ENCODE results near the gene B4GALT5.
"Not testable (repeated sequence)": the region's sequence is repeated elsewhere in the genome, so short reads cannot be mapped to it uniquely, and the experiment has no call there.

B4GALT5 gene

DNA sequence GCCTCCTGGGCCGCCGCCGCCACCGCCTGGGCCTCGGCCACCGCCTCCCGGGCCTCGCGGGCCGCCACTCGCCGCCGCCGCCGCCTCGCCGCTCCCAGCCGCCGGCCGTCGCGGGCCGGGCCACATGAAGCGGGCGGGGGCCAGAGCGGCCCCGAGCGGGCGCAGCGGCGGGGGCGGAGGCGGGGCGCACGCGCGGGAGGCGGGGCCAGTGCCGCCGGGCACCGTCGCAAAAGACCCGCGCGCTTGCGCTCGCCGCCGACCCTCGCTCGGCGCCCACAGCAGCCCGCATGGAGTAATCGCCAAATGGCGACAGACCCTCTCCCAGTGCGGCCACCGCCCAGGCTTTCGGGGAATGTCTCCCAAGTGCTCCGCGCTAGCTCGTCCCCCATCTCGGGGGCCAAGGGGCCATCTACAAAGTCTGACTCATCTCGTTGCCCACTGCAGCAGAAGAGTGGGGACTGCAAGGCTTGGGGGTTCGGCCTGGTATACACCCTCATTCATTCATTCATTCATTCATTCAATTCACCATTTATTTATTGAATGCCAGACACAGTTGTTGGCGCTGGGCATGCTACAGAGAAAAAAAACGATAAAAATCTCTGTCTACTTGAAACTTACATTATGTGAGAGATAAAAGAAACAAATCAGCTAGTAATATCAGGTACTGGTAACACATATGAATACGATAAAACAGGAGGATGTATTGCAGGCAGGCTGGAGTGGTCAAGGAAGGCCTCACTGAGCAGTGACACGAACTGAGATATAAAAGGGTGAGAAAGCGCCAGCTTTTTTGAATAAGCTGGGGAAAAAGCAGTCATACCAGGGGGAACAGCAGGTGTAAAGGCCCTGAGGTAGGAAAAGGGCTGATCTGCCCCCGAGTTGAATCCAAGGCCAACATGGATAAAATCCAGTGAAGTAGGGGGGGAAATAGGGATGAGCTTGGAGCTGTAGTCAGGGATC lies at the start of gene B4GALT5:
Gene B4GALT5 (minus strand): TSS at position 126 of the 960 bp plus-strand sequence. CDS start 188 bp downstream, outside the sequence.
- DNase-seq, result peak; percentile 77

GRCh38 chr20:49762940-49763766 lies 49.5 kb upstream of the B4GALT5 start:
- DNase-seq, result no peak

- DNase-seq, result not testable (repeated sequence)
These were observed 48.2 kb upstream of the B4GALT5 start for GRCh38 chr20:49761888-49762287.

- DNase-seq, result no peak
These were observed 45.7 kb upstream of the B4GALT5 start for GRCh38 chr20:49759266-49759950.

DNA sequence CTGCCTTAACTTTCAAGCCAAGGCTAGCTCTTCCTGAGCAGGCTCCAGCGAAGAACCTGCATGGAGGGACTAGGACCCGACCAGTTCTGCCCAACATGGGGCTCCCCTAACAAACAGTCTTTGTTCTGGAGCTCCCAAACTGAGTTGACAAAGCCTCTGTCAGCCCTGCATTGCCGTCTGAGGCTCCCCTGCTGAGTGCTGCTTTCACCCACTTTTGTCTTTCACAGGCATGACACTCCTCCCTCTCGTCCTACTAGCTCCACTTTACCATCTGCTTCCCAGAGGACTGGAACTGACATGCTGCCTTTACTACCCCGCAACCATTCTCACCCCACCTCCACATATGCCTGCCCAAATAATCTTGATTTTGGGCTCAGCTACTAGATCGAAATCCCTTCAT lies 45.1 kb upstream of the B4GALT5 start:
- no peak for DNase-seq

DNA sequence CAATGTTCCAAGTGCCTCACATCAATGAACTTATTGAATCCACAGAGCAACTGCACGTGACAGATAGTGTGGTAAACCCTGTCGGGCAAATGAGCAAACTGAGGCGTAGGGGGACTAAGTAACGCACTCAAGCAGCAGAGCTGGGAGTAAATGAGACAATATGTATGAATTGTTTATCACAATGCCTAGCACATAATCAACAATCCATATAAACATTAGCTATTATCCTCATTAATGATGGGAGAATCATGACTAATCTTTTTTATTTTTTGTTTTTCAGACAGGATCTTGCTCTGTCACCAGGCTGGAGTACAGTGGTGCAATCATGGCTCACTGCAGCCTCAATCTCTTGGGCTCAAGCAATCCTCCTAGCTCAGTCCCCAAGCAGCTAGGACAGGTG lies 43.9 kb upstream of the B4GALT5 start:
- DNase-seq, result no peak

DNA sequence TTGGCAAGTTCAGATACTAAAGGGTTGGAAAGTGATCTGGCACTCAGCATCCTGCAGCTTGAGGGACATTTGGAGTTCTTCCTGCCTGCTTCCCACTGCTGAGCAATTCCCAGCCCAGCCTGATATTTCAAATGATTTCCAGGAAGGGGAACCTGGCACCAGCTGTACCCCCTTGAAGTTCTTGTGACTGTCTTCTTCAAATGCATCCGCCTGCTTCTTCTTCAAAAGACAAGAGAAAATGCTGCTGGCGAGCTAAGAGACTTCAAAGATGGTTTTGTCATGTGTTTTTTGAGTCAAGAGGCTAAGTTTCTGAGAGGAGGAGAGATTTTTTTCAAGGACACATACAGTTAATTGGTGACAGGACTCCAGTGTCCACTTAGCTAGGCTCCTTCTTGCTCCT lies 42.6 kb upstream of the B4GALT5 start:
- no peak for DNase-seq

- DNase-seq, result no peak
These were observed 40.9 kb upstream of the B4GALT5 start for GRCh38 chr20:49754596-49754995.

- no peak for DNase-seq
These were observed 39.5 kb upstream of the B4GALT5 start for GRCh38 chr20:49753133-49753532.

DNA sequence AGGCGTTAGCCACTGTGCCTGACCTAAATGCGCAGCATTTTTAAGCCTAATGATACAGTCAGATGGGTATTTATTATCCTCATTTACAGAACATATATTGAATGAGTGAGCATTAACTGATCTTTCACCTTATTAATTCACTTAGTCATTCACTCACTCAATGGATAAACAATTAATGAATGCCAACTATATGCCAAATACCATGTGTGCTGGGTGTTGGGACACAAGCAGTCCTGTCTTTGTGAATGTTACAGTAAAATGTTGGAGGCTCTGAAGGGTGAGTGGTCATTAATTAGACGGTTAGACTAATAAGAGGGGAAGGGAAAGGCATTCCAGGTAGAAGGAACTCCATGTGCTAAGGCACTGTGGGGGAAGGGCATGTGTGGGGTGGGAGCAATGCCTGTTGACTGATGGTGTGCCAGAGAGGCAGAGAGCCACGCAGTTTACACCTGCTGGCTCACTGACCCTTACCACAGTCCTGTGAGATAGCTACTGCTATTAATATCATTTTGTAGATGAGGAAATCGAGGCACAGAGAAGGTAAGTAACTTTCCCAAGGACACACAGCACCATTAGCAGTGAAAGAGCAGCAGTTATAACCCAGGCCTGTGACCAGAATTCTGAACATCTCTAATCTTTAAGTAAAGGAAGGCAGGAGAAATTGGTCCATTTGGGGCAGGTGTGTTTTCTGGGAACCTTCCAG lies 38.7 kb upstream of the B4GALT5 start:
- no peak for DNase-seq

DNA sequence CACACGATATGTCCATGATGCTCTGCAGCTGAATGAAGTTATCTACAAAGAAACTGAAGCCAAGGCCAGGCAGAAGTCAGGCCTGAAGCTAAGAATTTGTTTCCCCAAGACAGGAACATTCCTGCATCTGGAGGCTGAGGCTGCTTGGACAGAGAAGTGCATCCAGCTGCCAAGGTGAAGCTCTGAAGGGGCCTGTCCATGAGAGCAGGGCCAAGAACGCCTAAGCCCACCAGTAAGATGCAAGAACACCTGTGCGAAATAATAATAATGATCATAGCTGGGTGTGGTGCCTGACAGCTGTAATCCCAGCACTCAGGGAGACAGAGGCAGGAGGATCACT lies 37.7 kb upstream of the B4GALT5 start:
- no peak for DNase-seq

GRCh38 chr20:49750611-49751396 lies 37.1 kb upstream of the B4GALT5 start:
- DNase-seq, result no peak

GRCh38 chr20:49749625-49750024 lies 35.9 kb upstream of the B4GALT5 start:
- no peak for DNase-seq

DNA sequence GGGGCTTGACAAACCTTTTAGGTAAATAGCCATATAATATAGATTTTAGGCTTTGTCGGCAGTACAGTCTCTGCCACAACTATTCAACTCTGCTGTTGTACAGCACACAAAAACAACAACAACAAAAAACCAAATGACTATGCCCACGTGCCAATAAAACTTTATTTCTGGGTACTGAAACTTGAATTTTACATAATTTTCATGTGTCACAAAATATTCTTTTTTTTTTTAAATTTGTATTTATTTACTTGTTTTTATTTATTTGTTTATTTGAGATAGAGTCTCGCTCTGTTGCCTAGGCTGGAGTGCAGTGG lies 34.8 kb upstream of the B4GALT5 start:
- DNase-seq, result no peak

GRCh38 chr20:49747707-49748524 lies 34.2 kb upstream of the B4GALT5 start:
- no peak for DNase-seq

DNA sequence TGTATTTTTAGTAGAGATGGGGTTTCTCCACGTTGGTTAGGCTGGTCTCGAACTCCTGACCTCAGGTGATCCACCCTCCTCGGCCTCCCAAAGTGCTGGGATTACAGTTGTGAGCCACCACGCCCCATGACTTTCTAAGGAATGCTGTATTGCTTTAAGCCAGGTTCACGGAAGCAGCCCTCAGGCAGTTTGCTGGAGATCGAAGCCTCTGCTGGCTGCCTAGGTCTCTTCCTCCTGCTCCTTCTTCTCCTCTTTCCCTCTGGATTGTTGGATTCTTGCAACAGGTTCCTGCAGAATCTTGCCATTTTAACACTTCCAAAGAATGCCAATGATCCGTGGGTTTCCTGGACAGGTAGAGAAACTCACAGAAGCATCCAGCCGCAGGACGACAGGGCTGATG lies 29.3 kb upstream of the B4GALT5 start:
- DNase-seq, result no peak

DNA sequence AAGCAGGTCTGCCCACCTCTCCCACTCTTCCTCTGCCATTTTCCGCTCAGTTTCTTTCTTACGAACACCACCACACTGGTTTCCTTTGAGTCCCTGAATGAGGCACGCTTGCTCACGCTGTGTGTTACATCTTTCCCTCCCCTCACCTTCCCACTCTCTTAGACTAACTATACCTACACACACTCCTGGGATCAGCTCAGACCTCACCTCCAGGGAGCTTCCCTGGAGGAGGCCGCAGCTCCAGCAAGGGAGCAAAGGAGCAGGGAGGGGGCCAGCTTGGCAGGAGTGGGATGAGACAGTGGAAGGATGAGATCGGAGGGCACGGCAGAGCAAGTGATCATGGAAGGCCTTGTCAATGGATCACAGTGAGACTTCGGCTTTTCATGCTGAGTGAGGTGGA lies 28.3 kb upstream of the B4GALT5 start:
- no peak for DNase-seq

- no peak for DNase-seq
These were observed 27.1 kb upstream of the B4GALT5 start for GRCh38 chr20:49740807-49741206.

DNA sequence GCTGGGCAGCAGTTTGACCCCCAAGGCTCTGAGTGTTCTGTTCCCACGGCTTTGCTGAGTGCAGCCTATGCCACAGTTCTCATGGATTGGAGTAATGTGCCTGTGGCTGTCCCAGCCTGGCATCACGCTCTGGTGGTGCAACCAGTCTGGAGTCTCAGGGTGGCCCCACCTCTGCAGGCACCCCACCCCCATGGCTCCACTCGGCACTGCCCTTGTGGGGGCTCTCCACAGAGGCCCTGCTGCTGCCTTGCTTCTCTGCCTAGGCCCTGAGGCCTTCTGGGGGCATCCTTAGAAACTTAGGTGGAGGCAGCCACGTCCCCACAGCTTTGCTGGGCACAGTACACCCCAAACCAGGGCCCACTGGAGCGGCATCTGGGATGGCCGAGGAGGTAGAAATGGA lies 25.4 kb upstream of the B4GALT5 start:
- DNase-seq, result no peak

DNA sequence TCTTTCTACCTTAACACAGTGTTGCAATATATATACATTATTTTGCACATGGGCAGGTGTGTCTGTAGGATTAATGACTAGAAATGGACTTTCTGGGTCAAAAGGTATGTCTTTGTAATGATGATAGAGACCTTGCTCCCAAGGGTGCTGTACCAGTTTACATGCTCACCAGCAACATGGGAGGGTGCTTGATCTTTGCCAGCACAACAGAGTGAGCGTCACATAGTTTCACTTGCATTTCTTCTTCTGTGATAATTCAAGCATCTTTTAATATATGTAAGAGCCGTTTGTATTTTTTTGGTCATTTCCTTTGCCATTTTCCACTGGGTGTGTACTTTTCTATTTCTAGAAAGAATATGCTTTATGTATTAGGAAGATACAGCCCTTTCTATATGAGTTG lies 23.6 kb upstream of the B4GALT5 start:
- no peak for DNase-seq

DNA sequence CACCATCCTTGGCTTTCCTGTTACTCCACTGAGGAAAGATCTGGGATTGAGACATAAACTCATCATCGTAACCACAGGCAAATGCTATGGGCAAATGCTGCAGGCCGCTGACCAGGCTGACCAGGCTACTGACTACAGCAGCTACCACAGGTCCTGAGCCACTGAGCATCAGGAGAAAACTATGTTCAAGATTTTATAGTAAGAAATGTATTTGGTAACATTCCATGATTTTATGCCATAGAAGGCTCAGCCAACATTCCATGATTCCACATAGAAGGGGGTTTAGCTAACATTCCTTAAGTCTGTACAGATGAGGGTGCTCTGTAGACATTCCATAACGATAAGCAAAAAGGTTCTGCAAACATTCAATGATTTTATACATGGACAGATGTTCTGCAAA lies 16.1 kb upstream of the B4GALT5 start:
- DNase-seq, result no peak

Data from activated CD4-positive, CD25-positive, alpha-beta regulatory T cell treated with anti-CD3 and anti-CD28 coated beads, Interleukin-2, amount 50 U/mL, for 72 hours (primary cell).